ENCODE measurements around the gene PRDX3. TPM values are rescaled to one million over a fixed set of nuclear protein-coding genes. Genes with fewer than 3 reads are reported as not detected.

PRDX3 gene
- total RNA-seq, 2 experiments from 2014 or later: 156 to 175 TPM

GRCh38 chr10:119219871-119220270, 41.3 kb upstream of the PRDX3 start:
- H3K4me2 ChIP-seq (ENCODE audit: low read length): no peak overlapping the region
- H3K27ac ChIP-seq (ENCODE audit: low read depth, low read length, poor library complexity, severe bottlenecking): no peak overlapping the region
- ChIA-PET POLR2A (no interaction called here), CTCF (ENCODE audit: unreplicated experiment) (no interaction called here)
- H2AFZ ChIP-seq (ENCODE audit: low read length): no peak overlapping the region
- H3K9me2 ChIP-seq (ENCODE audit: insufficient read depth, low read length): no peaks in the 10 kb centered on the region
- no TSS peak for BruUV-seq (replicated peaks)
- H3K4me1 ChIP-seq (ENCODE audit: insufficient read depth, low read length, poor library complexity, severe bottlenecking): no peaks in the 10 kb centered on the region
- H3K79me2 ChIP-seq (ENCODE audit: insufficient read depth, low read depth, low read length): no peaks in the 10 kb centered on the region
- TF ChIP-seq CTCF (conservative IDR thresholded peaks at IDR 0.05; ENCODE audit: low read length): no peak
- no peak for TF ChIP-seq EZH2phosphoT487 (IDR thresholded peaks at IDR 0.05; ENCODE audit: borderline replicate concordance, low read depth, low read length)
- H3K4me3 ChIP-seq (ENCODE audit: low read depth, low read length, poor library complexity, severe bottlenecking): no peak overlapping the region
- H3K9me3 ChIP-seq (ENCODE audit: low read length): no peaks in the 10 kb centered on the region
- no peaks in the 10 kb centered on the region for H3K36me3 ChIP-seq (ENCODE audit: insufficient read depth, low read length)
- no peak for DNase-seq (ENCODE audit: low spot score)
- intact Hi-C loops (cut with micrococcal nuclease; ENCODE audit: unreplicated experiment): no loop called here
- no peaks in the 10 kb centered on the region for H4K20me1 ChIP-seq (ENCODE audit: insufficient read depth, low read length)

- H4K20me1 ChIP-seq (ENCODE audit: insufficient read depth, low read length): no peaks in the 10 kb centered on the region
- no peaks in the 10 kb centered on the region for H3K9me3 ChIP-seq (ENCODE audit: low read length)
- intact Hi-C loops (cut with micrococcal nuclease; ENCODE audit: unreplicated experiment): no loop called here
- no TSS peak for BruUV-seq (replicated peaks)
- POLR2A ChIA-PET: interaction anchor here (0.6 to 1.0 kb wide), 3 partner anchors 9 to 783 kb away, joined by 3 to 7 read pairs (median 5); no protein-coding TSS in a partner anchor
- H3K79me2 ChIP-seq (ENCODE audit: insufficient read depth, low read depth, low read length): no peaks in the 10 kb centered on the region
- no peaks in the 10 kb centered on the region for H3K36me3 ChIP-seq (ENCODE audit: insufficient read depth, low read length)
- H3K27ac ChIP-seq (ENCODE audit: low read depth, low read length, poor library complexity, severe bottlenecking): no peak overlapping the region
- no peak for TF ChIP-seq CTCF (conservative IDR thresholded peaks at IDR 0.05; ENCODE audit: low read length)
- no peak for TF ChIP-seq EZH2phosphoT487 (IDR thresholded peaks at IDR 0.05; ENCODE audit: borderline replicate concordance, low read depth, low read length)
- H3K4me2 ChIP-seq (ENCODE audit: low read length): no peak overlapping the region
- H3K9me2 ChIP-seq (ENCODE audit: insufficient read depth, low read length): no peaks in the 10 kb centered on the region
- H3K4me1 ChIP-seq (ENCODE audit: insufficient read depth, low read length, poor library complexity, severe bottlenecking): no peaks in the 10 kb centered on the region
- DNase-seq (ENCODE audit: low spot score): no peak
- no peak overlapping the region for H2AFZ ChIP-seq (ENCODE audit: low read length)
- CTCF ChIA-PET (ENCODE audit: unreplicated experiment): no interaction called here
- H3K4me3 ChIP-seq (ENCODE audit: low read depth, low read length, poor library complexity, severe bottlenecking): no peak overlapping the region
These were observed 39.4 kb upstream of the PRDX3 start for GRCh38 chr10:119217991-119218490.

- H3K4me3 ChIP-seq (ENCODE audit: low read depth, low read length, poor library complexity, severe bottlenecking): no peak overlapping the region
- no peaks in the 10 kb centered on the region for H3K4me1 ChIP-seq (ENCODE audit: insufficient read depth, low read length, poor library complexity, severe bottlenecking)
- DNase-seq (ENCODE audit: low spot score): no peak
- intact Hi-C loops (cut with micrococcal nuclease; ENCODE audit: unreplicated experiment): no loop called here
- H3K9me3 ChIP-seq (ENCODE audit: low read length): no peaks in the 10 kb centered on the region
- H4K20me1 ChIP-seq (ENCODE audit: insufficient read depth, low read length): no peaks in the 10 kb centered on the region
- no peaks in the 10 kb centered on the region for H3K36me3 ChIP-seq (ENCODE audit: insufficient read depth, low read length)
- POLR2A ChIA-PET: interaction anchor here (0.7 kb wide), 1 partner anchor 784 kb away, joined by 3 read pairs; no protein-coding TSS in a partner anchor
- no peak overlapping the region for H3K4me2 ChIP-seq (ENCODE audit: low read length)
- TF ChIP-seq EZH2phosphoT487 (IDR thresholded peaks at IDR 0.05; ENCODE audit: borderline replicate concordance, low read depth, low read length): no peak
- no TSS peak for BruUV-seq (replicated peaks)
- H3K79me2 ChIP-seq (ENCODE audit: insufficient read depth, low read depth, low read length): no peaks in the 10 kb centered on the region
- no peaks in the 10 kb centered on the region for H3K9me2 ChIP-seq (ENCODE audit: insufficient read depth, low read length)
- CTCF ChIA-PET (ENCODE audit: unreplicated experiment): no interaction called here
- H2AFZ ChIP-seq (ENCODE audit: low read length): no peak overlapping the region
- no peak overlapping the region for H3K27ac ChIP-seq (ENCODE audit: low read depth, low read length, poor library complexity, severe bottlenecking)
These were observed 38.8 kb upstream of the PRDX3 start for GRCh38 chr10:119217401-119217800.
